Stimulated activated CD8-positive, alpha-beta memory T cell treated with anti-CD3 and anti-CD28 coated beads, Interleukin-4, amount 100 ng/mL, for 48 hours (primary cell): Measurements from ENCODE around the gene PPP6R2.

ENCODE experiments used
- DNase-seq: peaks from one replicate; pipeline ENCODE4 v3.0.0-alpha.2; 2020

PPP6R2 gene

GRCh38 chr22:50489363-50490243 lies 146.5 kb downstream of the PPP6R2 start:
- DNase-seq, result no peak

GRCh38 chr22:50490531-50491308 lies 147.6 kb downstream of the PPP6R2 start:
- no peak for DNase-seq
